Breast epithelium (tissue), 4 donors: ENCODE measurements around the gene ANXA2. TPM values are rescaled to one million over a fixed set of nuclear protein-coding genes. Genes with fewer than 3 reads are reported as not detected.
A peak's percentile ranks its signal among the peaks of the same experiment; 100 is the strongest.
"Not testable (repeated sequence)": the region's sequence is repeated elsewhere in the genome, so short reads cannot be mapped to it uniquely, and the experiment has no call there.

ENCODE experiments used
- DNase-seq, 2 donors: peaks; one replicate each; pipeline ENCODE4 v3.0.0-alpha.2; 2019; ENCODE audit warnings: low spot score in 2 of 2
- H3K27ac ChIP-seq, 2 donors: fragments of 200-600 bp; sonication (generic) in 1 of 2; one replicate each; pipeline ENCODE4 v1.5.1; 2016 to 2019; ENCODE audit warnings: mild to moderate bottlenecking in 1 of 2
- H3K27me3 ChIP-seq, 2 donors: fragments of 200-600 bp; sonication (generic) in 1 of 2; one replicate each; pipeline versions ENCODE4 v1.5.1 to v1.6.0; 2017 to 2019; ENCODE audit warnings: control low read depth in 1 of 2, mild to moderate bottlenecking in 1 of 2
- H3K36me3 ChIP-seq: fragments of 200-600 bp; one replicate; pipeline ENCODE4 v1.5.1; 2019
- H3K4me1 ChIP-seq, 2 donors: fragments of 200-600 bp; sonication (generic); one replicate each; pipeline ENCODE4 v1.5.1; 2016 to 2019; ENCODE audit warnings: control low read depth in 1 of 2
- H3K4me3 ChIP-seq, 3 donors: fragments of 200-600 bp; sonication (generic); 1 replicate in 2 of 3; 2 replicates in 1 of 3; pipeline ENCODE4 v1.5.1; 2016 to 2019; ENCODE audit warnings: mild to moderate bottlenecking in 3 of 3, moderate library complexity in 2 of 3
- H3K9me3 ChIP-seq, 2 donors: fragments of 200-600 bp; sonication (generic) in 1 of 2; one replicate each; pipeline ENCODE4 v1.5.1; 2016 to 2019; ENCODE audit warnings: control low read depth in 1 of 2
- POLR2A ChIP-seq: fragments of 450-650 bp; IDR thresholded peaks from one replicate; pipeline ENCODE4 v1.6.1; 2016; ENCODE audit warnings: antibody characterized with exemption, mild to moderate bottlenecking, moderate library complexity
- POLR2AphosphoS5 ChIP-seq, 3 donors: sonication (generic); formaldehyde crosslinking; IDR thresholded peaks; one replicate each; pipeline ENCODE4 v1.6.1; 2017; ENCODE audit warnings: antibody characterized with exemption in 3 of 3
- intact Hi-C: fragments of 100-400 bp; cut with DNase I; formaldehyde crosslinking; loops from one replicate; pipeline ENCODE4 v1.15.1; 2023; ENCODE audit warnings: low total_unique reads
- total RNA-seq, 3 donors: library from RNA; depleted of rRNA; stranded (reverse); fragments of >200 nt; gene quantifications; one replicate each; pipeline ENCODE4 v1.1.0, GENCODE V29; 2016
- TF ChIP-seq, protein P1 (sequence below), 3 donors: fragments of 450-650 bp; IDR thresholded peaks; one replicate each; pipeline ENCODE4 v1.5.1; 2016 to 2017; ENCODE audit warnings: antibody characterized with exemption in 3 of 3, mild to moderate bottlenecking in 3 of 3, moderate library complexity in 3 of 3

The ANXA2 gene
- total RNA-seq, 3 donors from 2014 or later, result 875 to 1,598 (median 923) TPM

DNA sequence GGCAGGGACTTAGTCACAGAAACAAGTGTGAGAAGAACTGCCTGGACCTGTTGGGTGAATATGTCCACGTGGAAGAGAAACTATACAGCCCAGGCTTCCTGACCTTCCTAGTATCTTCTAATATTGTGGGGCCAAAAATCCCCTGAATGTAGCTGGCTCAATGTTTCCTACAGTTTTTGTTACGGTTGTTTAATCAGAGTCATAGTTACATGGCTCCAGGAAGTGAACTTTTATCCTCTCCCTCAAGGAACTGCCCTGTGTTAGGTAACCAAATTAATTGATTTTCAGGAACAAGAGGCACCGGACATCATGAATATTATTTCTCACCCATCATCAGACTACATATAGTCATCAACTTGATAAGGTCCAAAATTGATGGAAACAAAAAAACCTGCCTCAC is 59.0 kb downstream of the ANXA2 start:
- Histone ChIP-seq H3K36me3 (no peaks in the 10 kb centered on the region), H3K27ac (no peak overlapping the region), H3K4me3 (no peak overlapping the region), H3K9me3 (no peaks in the 10 kb centered on the region), H3K27me3 (no peaks in the 10 kb centered on the region), H3K4me1 (no peaks in the 10 kb centered on the region)
- TF ChIP-seq, protein P1, sequence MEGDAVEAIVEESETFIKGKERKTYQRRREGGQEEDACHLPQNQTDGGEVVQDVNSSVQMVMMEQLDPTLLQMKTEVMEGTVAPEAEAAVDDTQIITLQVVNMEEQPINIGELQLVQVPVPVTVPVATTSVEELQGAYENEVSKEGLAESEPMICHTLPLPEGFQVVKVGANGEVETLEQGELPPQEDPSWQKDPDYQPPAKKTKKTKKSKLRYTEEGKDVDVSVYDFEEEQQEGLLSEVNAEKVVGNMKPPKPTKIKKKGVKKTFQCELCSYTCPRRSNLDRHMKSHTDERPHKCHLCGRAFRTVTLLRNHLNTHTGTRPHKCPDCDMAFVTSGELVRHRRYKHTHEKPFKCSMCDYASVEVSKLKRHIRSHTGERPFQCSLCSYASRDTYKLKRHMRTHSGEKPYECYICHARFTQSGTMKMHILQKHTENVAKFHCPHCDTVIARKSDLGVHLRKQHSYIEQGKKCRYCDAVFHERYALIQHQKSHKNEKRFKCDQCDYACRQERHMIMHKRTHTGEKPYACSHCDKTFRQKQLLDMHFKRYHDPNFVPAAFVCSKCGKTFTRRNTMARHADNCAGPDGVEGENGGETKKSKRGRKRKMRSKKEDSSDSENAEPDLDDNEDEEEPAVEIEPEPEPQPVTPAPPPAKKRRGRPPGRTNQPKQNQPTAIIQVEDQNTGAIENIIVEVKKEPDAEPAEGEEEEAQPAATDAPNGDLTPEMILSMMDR (IDR thresholded peaks at IDR 0.05), result no peak
- TF ChIP-seq POLR2AphosphoS5 (IDR thresholded peaks at IDR 0.05), result no peak
- DNase-seq, result no peak
- intact Hi-C loops, result no loop called here

DNA sequence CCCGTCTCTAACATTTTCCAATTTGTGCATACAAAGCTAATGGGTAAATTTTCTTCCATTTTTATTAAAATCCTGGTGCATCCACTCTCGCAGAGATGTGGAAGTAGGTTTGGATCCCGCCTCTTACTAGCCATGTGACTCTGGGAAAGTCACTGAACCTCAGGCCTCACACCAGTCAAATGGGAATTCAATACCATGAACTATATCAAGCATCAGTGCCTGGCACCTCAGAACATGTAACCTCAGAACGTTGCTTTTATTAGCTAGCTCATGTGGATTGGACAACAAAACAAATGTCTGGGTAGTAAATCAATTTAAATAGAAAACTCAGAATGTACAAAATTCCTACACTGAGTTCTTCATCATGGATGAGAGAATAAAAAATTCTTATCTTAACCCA is 60.7 kb downstream of the ANXA2 start:
- H3K36me3 ChIP-seq, result no peaks in the 10 kb centered on the region
- TF ChIP-seq POLR2AphosphoS5 (IDR thresholded peaks at IDR 0.05) (no peak), POLR2A (no peak)
- TF ChIP-seq, protein P1 (IDR thresholded peaks at IDR 0.05), result no peak
- H3K9me3 ChIP-seq, result no peaks in the 10 kb centered on the region
- no peak for DNase-seq
- no peak overlapping the region for H3K4me3 ChIP-seq
- intact Hi-C loops, result no loop called here
- no peak overlapping the region for H3K27ac ChIP-seq
- no peaks in the 10 kb centered on the region for H3K27me3 ChIP-seq
- H3K4me1 ChIP-seq, result no peaks in the 10 kb centered on the region

DNA sequence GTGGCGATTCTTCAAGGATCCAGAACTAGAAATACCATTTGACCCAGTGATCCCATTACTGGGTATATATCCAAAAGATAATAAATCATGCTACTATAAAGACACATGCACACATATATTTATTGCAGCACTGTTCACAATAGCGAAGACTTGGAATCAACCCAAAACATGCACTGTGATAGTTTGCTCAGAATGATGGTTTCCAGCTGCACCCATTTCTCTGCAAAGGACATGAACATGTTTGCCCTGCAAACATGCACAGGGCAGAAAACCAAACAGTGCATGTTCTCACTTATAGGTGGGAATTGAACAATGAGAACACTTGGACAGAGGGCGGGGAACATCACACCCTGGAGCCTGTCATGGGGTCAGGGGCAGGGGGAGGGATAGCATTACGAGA is 62.5 kb downstream of the ANXA2 start:
- intact Hi-C loops, result not testable (repeated sequence)

DNA sequence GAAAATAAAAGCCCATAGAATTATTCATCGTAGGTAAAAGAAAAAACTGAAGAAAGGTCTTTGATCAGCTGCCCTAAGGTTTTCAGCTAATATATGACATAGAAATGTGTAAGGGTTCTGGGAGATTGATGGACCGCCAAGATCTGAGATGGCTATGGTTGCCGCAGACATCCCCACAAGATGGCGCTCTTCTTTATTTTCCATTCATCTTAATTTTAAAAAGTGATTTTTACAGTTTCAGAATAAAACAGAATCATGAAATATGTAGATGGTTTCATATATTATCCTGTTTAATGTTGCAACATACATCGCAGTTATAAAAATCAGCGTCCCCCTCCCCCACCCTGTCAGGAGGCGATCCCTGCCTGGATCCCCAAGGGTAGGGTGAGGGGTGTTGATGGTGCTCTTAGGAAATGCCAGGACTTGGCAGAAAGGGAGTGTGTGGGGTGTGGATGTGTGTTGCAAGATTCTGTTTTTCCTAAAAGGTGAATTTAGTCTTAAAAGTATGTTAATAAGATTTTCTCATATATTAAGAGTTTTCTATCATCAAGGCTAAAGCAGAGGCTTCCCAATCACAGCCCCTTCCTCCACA is 68.8 kb downstream of the ANXA2 start:
- H3K27ac ChIP-seq, result no peak overlapping the region
- H3K9me3 ChIP-seq, result no peaks in the 10 kb centered on the region
- TF ChIP-seq POLR2AphosphoS5 (IDR thresholded peaks at IDR 0.05), result no peak
- TF ChIP-seq POLR2A, result no peak
- TF ChIP-seq, protein P1 (IDR thresholded peaks at IDR 0.05), result peak in 2 of 3 donors; percentile 30 to 32
- H3K4me3 ChIP-seq, result no peak overlapping the region
- peaks cover 0 to 3% of the 10 kb centered on the region in 2 donors for H3K4me1 ChIP-seq
- H3K27me3 ChIP-seq, result peaks cover 0 to 8% of the 10 kb centered on the region in 2 donors
- intact Hi-C loops, result no loop called here
- no peak for DNase-seq
- no peaks in the 10 kb centered on the region for H3K36me3 ChIP-seq

More for the DNA sequence above, 62.5 kb downstream of the ANXA2 start:
- not testable (repeated sequence) for H3K27ac ChIP-seq, H3K4me3 ChIP-seq, H3K27me3 ChIP-seq, DNase-seq, H3K9me3 ChIP-seq, H3K36me3 ChIP-seq, H3K4me1 ChIP-seq

DNA sequence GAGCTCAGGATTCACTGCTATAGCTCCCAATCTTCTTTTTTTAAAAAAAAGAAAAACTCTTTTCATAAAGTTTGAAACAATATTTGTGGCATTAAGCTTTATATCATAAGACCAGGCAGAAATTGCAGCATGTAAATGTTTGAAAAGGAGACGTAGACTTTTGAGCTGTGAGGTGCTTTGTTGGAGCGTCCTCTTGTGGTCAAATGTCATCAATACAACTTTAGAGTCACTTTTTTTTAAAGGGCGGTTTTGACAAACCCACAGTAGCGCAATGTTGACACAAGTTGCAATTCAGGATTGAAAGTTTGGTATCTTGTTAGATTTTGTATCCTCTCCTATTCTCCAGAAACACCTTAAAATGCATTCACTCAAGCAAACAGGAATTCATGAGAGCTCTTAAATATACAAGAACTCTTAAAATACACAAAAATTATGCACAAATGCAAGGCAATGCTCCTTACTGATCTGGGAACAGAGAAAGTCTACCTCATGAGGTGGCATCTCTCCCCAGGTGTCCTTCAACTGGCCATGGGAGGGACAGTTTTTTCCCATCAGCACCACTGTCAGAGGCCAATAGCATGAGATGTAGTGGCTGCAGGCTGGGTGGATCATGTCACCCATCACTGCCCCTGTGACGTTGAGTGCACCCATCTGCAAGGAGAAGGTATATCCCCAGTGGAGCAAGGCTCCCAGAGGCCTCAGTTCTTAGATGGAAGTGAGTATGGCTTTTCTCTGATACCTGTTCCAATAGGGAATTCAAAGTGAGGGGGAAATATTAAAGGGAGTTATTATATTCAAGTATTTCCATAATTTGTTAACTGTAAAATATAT is 70.7 kb downstream of the ANXA2 start:
- Histone ChIP-seq H3K27ac (no peak overlapping the region), H3K9me3 (no peaks in the 10 kb centered on the region), H3K4me3 (no peak overlapping the region), H3K27me3 (peaks cover 0 to 8% of the 10 kb centered on the region in 2 donors), H3K4me1 (peaks cover 0 to 3% of the 10 kb centered on the region in 2 donors), H3K36me3 (no peaks in the 10 kb centered on the region)
- intact Hi-C loops, result no loop called here
- DNase-seq, result no peak
- TF ChIP-seq, protein P1 (IDR thresholded peaks at IDR 0.05), result peak; percentile 50 to 76 (median 68)
- TF ChIP-seq POLR2A (no peak), POLR2AphosphoS5 (IDR thresholded peaks at IDR 0.05) (no peak)
